NK-92 treated with Interleukin-12 subunit alpha and Interleukin-12 subunit beta, amount 100 ng/mL, for 24 hours (cell line): Measurements from ENCODE around the gene VKORC1.
"Not testable (repeated sequence)": the region's sequence is repeated elsewhere in the genome, so short reads cannot be mapped to it uniquely, and the experiment has no call there.

Experiments
- DNase-seq: peaks from one replicate; lab custom pipeline; 2025; lab: John Stamatoyannopoulos, UW

Gene VKORC1

DNA sequence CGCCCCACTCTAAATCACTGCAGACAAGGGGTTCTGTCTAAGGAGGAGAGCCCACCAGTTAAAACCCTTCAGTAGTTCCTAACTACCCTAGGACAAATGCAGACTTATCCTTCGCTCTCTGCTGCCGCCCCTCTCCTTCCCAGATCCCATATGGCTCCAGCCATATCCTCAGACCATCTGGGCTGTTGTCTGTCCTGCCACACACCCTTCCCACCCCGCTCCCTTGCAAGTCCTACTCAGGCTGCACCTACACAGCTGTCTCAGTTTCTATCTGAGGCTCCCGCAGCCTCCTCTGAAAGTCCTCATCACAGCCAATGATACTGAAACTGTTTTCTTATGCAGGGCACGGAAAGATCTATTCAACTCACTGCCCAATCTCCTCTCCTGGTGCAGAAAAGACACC lies 12.9 kb upstream of the VKORC1 start:
- no peak for DNase-seq

DNA sequence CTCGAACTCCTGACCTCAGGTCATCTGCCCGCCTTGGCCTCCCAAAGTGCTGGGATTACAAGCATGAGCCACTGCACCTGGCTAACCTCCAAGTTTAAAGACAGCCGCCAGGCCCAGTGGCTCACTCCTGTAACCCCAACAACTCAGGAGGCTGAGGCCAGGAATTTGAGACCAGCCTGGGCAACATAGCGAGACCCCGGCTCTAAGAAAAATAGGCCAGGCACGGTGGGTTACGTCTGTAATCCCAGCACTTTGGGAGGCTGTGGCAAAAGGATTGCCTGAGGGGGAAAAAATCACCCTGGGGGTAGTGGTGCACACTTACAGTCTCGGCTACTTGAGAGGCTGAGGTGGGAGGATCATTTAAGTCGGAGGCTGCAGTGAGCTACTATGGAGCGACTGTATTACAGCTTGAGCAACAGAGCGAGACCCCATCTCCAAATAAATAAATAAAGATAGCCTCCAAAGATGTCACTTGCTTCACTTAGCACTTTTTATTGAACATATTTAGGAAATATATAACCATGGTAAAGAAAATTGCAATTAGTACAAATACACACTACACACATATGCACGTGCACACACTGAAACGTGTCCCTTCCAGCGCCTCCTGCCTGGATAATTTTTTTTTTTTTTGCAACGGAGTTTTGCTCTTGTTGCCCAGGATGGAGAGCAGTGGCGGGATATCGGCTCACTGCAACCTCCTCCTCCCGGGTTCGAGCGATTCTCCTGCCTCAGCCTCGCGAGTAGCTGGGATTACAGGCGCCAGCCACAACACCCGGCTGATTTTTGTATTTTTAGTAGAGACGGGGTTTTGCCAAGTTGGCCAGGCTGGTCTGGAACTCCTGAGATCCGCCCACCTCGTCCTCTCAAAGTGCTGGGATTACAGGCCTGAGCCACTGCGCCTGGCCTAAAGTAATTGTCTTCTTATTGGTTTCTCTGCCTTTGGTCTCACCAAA lies 12.2 kb upstream of the VKORC1 start:
- no peak for DNase-seq

DNA sequence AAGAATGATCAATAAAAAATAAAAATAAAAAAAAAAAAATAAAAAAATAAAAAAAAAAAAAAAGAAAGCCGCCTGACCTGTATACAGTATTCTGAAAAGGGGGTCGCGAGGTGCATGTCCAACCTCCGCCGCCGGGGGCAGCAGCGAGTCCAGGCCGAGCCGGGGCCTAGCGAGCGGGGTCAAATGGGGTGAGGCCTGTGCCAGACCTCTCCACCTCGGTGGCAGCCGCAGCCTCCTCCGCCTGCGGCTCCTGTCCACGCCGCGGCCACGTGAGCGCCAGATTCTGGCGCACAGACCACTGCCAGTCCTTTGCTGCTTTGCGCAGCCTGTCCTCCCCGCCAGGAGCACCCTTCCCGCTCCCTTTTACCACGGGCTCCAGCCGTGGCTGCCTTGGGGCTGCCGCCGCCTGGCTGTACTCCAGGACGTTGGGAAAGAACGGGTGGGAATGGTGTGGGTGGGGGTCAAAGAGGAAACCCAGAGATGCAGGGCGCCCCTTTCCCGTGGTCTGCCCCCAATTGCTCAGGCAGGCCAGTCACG lies 11.1 kb upstream of the VKORC1 start:
- peak; percentile 63 for DNase-seq

DNA sequence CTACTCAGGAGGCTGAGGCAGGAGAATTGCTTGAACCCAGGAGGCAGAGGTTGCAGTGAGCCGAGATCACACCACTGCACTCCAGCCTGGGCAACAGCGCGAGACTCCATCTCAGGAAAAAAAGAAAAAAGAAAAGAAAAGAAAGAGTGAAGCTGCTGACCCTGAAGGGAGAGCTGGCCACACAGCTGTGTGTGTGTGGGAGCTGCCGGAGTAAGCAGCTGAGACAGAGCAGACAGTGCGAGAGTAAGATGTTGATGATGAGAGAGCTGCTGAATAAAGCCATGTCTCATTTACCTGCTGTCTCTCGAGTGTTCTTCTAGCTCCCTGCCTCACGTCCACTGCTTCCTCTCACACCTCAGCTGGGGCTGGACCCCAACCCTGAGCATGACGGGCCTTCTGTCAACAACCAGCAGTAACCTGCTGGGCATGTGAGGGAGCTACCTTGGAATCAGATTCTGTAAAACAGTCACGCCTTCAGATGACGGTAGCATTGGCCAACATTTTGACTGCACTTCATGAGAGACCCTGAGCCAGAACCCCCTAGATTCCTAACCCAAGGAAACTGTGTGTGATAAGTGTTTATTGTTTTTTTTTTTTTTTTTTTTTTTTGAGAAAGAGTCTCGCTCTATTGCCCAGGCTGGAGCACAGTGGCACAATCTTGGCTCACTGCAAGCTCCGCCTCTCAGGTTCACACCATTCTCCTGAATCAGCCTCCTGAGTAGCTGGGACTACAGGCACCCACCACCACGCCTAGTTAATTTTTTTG lies 6.5 kb upstream of the VKORC1 start:
- DNase-seq: not testable (repeated sequence)

DNA sequence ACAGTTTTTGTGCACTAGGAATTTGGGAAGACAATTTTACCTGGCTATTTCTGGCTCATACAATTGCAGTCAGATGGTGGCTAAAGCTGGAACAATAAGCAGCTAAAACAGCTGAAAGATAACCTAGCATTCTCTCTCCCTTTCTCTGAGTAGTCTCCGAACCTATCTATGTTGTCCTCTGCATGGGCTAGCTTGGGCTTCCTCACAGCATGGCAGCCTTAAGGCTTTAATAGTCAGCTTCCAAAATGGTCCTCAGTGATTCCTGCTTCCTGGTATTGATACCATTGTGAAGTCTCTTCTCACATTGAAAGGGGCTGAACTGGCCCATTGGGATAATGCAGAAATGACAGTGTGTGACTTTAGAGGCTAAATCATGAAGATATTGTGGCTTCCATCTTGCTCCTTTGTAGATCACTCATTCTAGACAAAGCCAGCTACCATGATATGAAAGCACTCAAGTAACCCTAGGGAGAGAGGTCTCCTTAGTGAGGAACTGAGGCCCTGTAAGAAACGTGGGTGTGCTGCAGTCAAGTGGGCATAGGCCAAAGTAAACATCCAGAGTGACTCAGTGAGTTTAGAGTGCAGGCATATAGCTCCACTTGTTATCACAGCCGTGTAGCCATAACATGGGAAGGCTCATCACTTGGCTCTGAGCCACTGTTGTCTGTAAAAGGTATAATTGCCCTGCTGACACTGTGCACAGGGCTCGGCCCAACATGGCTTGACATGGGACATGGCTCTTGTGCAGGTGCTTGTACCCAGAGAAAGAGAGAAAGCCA lies 5.5 kb upstream of the VKORC1 start:
- DNase-seq: no peak

- no peak for DNase-seq
These were observed 541 bp downstream of the VKORC1 start for GRCh38 chr16:31094088-31094423.

DNA sequence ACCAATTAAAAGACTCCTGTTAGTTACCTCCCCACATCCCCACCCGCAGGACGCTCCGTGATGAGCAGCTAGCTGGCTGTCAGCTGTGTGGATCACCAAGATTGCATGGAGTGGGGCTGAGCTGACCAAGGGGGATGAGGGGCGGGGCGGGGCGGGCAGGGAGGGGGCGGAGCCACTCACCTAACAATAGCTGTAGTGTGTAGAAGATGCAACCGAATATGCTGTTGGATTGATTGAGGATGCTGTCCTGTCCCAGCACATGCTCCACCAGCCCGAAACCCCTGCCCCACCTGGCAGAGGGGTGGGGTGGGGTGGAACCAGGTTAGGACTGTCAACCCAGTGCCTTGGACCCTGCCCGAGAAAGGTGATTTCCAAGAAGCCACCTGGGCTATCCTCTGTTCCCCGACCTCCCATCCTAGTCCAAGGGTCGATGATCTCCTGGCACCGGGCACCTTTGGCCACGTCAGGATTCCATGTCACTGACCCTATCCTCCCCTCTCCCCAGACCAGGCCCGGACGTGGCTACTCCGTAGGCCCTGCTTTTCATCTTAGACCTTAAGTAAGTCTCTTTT lies 1.4 kb downstream of the VKORC1 start:
- DNase-seq: no peak

DNA sequence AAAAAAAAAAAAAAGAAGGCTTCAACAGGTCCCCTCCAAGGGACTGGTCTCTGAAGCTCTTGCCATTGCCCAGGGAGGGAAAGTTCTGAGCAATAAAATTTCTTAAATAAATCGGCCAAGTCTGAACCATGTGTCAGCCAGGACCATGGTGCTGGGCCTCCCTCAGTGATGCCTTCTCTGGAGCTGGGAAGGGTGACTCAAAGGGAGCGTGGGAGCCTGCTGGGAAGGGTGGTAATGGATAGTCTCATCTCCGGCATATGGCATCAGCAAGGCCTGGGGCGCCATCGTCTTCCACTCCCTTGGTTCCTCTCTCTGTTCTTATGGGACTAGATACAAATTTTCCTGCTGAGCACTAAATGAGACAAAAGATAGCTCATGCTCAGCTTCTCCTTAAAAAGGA lies 2.3 kb downstream of the VKORC1 start:
- no peak for DNase-seq

- no peak for DNase-seq
These were observed 4.1 kb downstream of the VKORC1 start for GRCh38 chr16:31090540-31090939.

GRCh38 chr16:31089199-31089598 lies 5.4 kb downstream of the VKORC1 start:
- no peak for DNase-seq

- DNase-seq: no peak
These were observed 6.0 kb downstream of the VKORC1 start, which contains the start of gene PRSS53 for GRCh38 chr16:31088459-31089183. Gene PRSS53 (minus strand): TSS chr16:31088943. CDS start chr16:31088809, 134 bp downstream.

DNA sequence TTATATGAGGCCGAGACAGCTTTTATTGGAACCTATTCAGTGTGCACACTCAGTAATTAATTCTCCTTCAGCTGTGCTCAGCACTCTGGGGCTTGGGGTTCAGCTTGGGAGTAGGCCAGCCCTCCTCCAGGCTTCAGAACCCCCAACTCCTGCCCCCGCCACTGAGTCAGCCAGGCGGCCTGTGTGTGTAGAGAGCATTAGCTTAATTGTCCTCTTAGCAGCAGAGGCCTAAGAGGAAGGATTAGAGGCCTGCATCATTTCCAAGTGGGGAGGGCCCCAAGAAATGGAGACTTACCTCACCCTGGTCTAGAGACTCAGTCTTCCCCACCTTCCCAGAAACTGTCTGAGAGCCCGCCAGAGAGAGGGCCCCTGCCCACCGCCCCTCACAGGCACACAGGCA lies 6.6 kb downstream of the VKORC1 start:
- no peak for DNase-seq

DNA sequence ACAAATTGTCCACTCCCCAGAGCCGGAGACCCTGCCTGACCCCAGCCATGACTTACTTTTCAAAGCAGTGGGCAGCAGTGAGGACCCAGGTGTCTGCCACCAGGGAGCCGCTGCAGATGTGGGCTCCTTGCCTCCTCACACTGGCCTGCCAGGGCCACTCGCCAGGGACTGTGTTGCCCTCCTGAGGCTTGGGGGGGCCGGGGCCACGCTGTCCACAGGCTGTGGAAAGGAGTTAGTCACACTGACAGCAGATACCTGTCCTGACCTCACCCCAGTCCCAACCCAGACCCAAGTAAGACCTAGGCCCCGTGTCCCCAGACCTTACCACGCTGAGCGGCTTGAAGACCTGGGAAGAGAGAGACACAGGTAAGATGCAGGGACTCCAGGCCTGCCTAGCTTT lies 7.1 kb downstream of the VKORC1 start:
- no peak for DNase-seq

DNA sequence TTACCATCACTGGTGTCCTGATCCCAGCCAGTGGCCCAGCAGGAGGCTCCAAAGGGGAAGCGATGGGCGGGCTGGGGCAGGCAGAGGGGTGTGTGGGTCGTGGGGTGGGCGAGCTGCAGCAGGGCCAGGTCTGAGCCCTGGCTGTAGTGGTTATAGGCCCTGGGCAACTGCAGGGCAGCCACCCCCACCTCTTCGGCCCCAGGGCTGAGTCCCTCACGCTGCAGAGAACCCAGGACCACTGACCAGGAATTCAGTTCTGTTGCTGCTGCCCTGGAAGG lies 8.0 kb downstream of the VKORC1 start:
- DNase-seq: no peak

DNA sequence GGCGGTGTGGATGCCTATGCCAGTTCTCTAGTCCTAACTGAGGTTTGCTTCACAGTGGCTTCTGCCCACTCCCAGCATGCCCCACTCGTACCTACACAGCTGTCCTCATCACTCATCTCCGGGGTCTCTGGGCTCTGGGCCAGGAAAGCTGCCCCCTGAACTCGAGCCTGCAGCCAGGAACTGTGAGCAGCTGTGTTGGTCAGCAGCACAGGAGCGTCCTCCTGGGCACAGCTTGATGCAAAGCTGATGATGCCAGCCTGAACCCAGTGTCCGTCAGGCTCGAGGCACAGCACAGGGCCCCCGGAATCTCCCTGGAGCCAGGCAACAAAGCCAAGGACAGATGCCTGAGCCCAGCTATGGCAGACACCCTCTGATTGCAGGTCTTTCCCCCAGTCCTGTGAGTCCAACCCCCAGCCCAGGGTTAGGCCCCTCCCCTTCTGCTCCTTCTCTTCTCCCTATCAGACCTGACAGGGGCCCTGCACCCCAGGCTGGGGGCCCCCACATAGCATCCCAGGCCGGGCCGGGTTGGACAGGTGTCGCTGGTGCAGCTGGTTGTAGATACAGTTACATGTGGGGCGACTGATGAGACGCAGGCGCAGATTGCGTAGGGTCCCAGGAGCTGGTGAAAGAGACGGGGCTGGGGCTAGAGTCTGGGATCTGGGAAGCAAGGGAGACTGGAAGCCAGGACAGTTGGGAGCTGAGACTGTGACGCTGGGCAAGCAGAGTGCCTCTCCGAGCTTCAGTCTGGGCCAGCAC lies 8.5 kb downstream of the VKORC1 start:
- no peak for DNase-seq

DNA sequence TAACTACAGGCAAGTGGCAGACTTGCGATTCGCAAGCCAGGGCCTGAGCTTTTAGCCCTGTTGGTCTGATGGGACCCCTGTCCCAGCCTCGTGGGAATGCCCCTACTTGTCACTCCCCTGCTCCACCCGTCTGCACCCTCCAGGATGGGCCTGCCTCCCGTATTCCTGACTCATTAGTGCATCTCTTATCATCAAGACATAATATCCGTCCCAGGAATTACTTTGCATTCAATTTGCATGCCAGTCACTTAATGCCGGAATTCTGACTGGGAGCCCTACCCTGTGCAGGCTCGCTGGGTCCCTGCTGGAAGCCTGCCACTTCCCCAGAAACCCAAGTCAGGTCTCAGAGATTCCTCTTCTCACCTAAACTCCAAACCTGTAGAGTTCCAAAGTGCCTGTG lies 9.2 kb downstream of the VKORC1 start:
- no peak for DNase-seq

DNA sequence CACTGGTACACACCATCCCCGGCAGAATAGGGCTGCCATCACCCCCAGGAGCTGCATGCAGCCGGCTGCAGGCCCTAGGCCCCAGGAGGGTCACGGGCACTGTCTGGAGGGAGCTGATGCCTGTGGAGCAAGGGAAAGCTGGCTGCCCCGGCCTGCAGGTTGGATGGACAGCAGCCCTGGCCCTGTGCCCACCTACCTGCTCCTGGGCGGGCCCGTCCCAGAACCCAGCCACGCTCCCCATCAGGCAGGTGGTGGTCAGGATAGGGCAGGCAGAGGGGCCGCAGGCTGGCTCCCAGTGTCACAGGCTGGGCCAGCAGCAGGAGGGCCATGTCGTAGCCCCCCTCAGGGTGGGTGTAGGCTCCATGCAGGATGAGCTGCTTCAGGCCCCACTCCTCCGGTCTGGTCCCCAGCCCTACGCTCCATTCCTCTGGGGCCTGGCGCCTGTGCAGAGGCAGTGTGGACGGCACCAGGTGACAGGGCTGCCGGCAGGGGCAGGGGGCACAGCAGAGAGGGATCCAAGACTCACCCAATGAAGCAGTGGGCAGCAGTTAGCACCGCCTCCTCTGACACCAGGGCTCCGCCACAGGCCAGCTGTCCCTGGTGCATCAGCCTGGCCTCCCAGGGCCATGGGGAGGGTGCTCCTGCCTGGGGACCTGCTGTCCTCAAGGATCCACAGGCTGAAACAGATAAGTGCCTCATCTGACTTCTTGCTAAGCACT lies 9.9 kb downstream of the VKORC1 start:
- no peak for DNase-seq

GRCh38 chr16:31083981-31084380 lies 10.6 kb downstream of the VKORC1 start:
- DNase-seq: no peak

GRCh38 chr16:31083556-31083955 lies 11.0 kb downstream of the VKORC1 start:
- DNase-seq: no peak

DNA sequence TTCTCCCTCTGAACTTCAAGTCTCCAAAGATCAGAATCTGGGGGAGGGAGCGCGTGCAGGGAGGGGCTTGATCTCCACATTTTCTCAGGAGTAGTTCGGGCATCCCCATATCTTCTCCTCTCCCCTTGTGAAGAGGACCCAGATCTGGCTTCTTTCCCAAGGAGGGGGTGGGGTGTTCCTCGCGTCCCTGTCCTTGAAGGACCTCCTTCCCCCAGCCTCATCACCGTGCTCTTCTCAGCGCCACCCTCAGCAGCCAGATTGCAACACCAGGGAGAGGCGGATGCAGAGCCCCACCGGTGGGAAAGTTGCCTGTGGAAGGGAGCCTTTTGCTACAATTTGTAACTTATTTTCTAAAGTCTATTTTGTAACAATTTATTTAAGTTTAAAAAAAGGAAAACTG lies 11.5 kb downstream of the VKORC1 start:
- DNase-seq: no peak
